Measurements from ENCODE around the gene FAM241A.
"Not testable (repeated sequence)": the region's sequence is repeated elsewhere in the genome, so short reads cannot be mapped to it uniquely, and the experiment has no call there.

Gene FAM241A

DNA sequence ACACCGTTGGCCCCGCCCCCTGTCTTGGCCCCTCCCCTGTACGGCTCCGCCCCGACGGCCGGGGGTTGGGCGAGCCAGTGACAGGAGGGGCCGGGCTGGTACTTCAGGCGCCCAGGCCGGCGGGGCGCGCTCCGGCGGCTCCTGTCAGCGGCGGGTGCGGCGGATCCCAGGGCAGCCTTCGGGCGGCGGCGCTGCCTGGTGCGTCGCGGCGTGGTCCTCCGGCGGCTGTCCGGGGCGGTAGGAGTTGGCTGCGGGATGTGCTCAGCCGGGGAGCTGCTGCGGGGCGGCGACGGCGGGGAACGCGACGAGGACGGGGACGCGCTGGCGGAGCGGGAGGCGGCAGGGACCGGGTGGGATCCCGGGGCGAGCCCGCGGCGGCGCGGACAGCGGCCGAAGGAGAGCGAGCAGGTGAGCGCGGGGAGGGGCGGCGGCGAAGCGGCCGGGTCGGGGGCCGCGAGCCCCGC, at the start of gene FAM241A:
TSS of gene FAM241A (plus strand) at position 129 of the 464 bp plus-strand sequence. CDS start at position 256, 127 bp downstream.
- DNase-seq: peak; percentile 93

DNA sequence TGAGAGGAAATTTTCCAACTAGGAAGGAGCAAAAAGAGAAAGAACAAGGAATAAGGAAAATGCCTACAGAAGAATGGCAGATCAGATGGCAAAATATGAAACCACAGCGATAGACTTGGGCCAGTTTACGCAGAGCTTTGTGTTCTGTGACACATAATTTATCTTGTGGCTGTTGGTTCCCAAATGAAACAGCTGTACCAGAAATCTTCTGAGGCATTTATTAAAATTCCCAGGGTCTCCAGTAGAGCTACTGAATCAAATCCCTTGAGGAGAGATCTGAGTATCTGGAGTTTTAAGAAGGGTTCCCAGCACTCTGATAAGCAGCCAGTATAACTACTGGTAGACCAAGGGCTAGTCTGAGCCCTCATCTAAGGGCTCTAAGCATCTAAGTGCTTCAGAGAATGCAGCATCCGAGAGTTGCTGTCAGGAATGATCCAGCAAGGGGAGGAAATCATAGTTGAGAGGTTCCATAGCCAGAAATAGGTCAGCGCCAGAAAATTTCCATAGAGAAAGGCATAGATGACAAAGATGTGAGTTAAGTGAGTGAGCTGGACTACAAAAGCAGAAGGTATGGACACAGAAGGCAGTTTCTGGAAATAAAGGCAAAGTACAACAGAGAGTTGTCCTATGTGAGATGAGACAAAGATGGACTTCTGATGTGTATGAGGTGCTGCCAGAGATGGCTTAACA, 46.3 kb upstream of the FAM241A start:
- no peak for DNase-seq

DNA sequence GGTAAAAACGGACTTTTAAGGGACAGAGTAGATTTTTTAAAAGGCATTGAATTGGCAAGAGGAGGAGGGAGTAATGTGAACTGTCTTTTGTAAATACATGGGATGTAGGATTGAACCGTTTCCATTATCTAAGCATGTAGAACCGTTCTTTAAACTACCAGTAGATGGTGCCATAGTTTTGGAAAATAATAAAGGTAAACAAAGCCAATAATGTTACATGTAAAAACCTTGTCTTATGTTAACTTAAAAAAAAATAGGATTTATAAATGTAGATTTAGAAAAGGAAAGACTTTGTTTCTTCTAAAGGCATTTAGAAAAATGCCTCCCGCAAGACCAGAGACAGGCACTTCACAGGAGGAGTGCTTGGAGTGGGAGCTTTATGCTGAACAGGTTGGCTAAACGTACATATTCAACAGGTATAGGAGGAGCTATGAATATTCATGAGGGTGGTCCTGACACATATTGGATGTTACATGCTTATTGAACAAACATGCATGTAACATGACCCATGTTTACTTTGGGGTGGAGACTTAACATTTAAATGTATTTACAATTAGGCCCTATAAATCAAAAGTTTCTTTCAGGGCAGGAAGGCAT, 45.5 kb upstream of the FAM241A start:
- no peak for DNase-seq

DNA sequence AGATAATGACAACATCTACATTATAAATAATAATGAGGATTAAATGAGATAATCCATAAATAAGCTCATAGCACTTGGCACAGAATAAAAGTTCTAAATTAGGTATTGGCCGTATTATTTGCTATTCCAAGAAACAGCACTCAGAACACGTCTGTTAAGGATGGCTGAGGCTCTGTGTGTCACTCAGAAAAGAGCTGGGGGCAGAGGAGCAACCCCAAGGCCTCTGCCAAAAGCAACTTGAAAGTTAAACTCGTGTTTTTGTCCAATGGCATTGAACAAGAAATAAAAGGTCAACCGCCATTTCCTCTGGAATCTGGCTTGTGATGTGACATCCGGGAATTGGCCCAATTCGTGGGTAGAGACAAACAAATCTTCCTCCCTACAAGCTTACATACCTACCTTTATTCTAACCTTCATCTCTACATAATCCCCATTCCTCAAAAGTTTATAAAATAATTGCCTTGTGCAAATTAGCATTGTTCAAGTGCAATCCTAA, 42.3 kb upstream of the FAM241A start:
- DNase-seq: no peak

DNA sequence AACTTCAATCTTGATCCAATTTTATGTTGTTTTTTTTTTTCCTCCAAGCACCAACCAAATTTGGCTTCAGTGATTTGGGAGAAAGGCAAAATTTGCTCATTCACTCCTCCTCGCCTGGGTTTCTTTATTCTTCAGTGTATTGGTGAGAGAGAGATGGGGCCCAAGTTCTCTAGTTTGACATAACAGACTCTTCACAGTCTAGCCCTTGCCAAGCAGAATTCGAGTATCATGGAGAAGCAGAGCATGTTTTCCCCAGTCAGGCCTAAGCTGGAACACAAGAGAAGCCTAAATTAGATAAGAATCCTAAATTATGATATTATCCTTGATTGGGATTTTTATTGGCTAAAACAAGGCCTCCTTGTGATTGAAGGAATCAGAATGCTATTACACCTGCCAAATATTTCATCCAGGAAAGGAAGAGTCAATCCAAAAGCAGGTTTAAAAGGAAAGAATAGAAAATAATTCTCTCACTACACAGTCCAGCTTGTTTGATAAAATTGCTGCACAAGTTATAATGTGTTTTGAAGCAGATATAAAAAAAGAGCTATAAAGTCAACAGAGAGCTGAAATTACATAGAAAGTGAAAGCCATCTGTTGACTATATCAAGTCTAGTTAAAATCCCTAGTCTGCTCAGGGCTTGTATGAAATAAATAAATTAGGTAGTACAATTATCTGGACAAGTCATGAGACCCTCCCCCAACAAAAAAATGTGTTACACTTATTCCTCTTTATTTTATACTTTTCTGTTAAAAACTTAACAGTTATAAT, 39.9 kb upstream of the FAM241A start:
- no peak for DNase-seq

DNA sequence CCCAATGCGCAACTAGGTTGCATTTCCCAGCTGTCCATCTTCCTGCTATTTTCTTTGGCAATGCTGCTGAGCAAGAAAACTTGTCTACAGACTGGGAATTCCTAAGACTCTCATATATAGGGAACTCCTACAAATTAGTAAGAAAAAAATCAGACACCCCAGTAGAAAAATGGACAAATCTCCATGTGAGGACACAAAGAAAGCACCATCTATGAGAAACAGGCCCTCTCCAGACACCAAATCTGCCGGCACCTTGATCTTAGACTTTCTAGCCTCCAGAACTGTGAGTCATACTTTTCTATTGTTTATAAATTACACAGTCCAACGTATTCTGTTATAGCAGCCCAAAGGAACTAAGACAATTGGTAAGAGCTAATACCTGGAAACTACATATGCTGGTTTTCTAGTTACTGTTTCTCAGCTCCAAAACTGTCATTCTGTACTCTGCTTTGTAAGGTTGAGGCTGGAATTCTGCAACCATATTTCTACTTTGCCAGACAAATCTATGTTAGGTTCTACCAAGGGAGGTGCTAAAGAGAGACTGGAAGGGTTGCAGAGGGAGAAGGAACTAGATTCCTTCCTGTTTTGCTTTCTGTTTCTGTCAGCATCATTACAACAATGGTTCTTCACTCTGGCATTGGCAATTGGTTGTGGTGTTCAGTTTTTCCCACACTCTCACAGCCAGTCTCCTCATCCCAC, 35.7 kb upstream of the FAM241A start:
- no peak for DNase-seq

DNA sequence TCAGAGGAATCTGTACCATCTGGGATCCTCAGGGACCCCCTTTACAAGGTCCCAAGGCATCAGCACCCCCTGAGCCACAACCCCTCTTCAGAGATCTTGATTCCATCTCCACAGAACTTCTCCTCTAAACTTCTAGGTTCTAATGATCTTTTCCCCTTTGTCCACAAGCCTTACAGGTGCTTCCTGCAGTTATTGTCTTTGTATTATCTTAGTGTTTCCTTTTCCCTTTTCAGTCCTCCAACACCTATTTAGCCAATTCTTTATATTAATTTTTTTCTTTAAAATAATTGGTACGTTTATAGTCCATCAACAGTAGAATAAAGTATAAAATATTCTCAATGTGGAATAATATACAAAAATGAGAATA, 35.2 kb upstream of the FAM241A start:
- no peak for DNase-seq

DNA sequence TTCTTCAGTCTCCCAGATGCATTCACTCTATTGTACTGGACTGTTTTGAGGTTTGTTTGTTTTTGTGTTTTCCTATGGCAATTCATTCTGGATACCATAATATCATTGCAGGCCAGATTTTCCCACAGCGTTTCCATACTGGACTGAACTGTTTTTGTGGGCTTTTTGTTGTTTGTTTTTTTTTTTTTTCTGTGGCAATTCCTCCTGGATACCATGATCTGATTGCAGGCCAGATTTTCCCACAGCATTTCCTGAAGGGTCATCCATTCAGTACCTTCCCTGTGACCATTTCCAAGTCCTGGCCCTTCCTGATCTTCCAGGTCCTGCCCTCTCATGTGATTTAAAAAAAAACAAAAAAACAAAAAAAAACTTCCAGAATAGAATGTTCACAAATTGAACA, 33.9 kb upstream of the FAM241A start:
- DNase-seq: no peak

DNA sequence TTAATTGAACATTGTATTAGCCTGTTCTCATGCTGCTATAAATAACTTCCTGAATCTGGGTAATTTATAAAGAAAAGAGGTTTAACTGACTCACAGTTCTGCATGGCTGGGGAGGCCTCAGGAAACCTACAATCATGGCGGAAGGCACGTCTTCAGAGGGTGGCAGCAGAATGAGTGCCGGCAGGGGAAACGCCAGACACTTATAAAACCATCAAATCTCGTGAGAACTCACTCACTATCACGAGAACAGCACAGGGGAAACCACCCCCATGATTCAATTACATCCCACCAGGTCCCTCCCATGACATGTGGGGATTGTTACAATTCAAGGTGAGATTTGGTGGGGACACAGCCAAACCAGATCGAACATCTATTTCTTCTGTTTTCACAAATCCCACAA, 33.2 kb upstream of the FAM241A start:
- not testable (repeated sequence) for DNase-seq

DNA sequence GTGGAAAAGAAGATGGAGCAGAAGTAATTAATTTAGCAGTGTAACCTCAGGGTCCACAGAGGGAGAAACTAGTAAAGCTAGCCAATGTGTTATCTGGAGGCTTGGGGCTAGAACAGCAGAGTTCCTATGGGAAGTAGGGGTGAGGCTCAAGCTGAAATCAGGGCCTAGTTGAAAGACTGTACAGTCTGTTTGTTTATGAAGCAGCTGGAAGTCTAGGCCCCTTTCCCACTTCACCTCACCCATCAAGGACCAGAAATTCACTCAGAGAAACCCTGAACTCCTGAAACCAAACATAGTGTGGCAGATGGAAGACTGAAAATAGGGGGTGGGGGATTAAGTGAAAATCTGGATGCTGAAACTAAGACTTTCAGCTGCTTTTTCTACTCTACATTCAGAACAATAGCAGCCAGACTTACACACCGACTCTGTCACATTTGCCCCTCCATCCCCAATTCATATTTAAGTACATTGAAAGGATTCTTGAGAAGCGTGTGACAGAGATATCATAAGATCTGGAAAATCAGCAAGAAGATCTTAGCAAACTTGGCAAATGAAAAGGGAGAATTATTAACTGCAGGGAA, 32.6 kb upstream of the FAM241A start:
- DNase-seq: no peak

DNA sequence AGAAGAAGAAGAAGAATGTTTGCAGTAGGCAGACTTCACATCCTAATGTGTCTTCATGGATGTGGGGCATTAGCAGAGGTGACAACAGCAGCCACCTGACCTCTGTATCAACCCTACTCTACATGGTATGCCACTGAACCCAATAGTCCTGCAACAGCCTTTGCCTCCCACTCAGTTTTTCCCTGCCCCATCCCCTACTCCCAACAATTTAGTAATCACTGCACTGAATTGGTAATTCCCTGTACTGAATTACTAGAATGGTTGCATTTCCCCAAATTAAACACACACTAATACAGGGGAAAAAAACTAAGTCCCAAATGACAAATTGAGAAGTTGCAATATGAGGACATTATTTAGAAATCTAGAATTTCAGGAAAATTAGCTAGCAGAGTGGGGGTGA, 31.4 kb upstream of the FAM241A start:
- no peak for DNase-seq

DNA sequence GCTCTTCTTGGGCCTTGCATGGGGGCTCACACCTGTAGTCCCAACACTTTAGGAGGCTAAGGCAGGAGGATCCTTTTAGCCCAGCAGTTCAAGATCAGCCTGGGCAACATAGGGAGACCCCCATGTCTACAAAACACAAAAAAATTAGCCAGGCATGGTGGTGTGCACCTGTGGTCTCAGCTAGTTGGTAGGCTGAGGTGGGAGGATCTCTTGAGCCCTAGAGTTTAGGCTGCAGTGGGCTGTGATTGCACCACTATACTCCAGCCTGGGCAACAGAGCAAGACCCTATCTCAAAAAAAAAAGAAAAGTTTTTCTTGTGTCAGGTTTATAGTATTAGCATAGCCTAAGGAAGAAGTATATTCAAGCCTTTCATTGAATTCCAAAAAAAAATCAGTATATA, 30.8 kb upstream of the FAM241A start:
- DNase-seq: no peak

DNA sequence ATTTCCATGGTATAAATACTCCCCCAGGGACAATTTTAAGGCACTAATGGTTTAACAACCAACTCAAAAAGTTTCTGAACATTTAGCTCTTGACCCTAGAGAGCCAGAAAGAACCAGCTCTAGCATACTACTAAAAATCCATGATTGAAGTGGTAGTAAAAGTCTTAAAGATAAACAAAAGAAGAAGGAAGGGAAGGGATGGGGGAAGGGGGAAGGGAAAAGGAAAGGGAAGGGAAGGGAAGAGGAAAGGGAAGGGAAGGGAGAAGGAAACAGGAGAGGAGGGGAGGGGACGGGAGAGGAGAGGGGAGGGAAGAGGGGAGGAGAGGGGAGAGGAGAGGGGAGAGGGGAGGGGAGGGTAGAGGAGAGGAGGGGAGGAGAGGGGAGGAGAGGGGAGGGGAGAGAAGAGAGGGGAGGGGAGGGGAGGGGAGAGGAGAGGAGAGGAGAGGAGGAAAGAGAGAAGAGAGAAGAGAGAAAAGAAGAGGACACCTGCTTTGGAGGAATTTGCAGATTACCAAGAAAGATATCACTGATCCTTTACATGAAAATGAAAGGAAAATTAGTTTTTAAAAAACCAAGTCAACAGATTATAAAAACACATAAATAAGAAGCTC, 26.4 kb upstream of the FAM241A start:
- DNase-seq: no peak

DNA sequence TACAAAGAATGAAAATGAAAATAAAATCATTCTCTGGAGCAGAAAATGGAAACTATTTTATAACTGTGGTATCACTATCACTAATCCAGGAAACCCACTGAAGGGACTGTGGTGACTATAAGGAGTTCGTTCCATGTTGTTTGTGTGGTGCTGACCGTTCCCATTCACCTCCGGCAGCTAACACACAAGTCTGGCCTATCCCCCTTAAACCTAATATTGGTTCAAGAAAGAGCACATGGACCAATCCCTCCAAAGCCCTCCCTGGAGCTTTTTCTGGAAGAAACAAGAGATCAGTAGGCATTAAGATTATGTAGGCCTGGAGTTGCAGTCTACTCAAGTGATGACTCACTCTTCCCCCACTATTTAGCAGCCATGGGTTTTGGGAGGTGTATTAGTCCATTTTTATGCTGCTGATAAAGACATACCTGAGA, 25.9 kb upstream of the FAM241A start:
- DNase-seq: no peak

DNA sequence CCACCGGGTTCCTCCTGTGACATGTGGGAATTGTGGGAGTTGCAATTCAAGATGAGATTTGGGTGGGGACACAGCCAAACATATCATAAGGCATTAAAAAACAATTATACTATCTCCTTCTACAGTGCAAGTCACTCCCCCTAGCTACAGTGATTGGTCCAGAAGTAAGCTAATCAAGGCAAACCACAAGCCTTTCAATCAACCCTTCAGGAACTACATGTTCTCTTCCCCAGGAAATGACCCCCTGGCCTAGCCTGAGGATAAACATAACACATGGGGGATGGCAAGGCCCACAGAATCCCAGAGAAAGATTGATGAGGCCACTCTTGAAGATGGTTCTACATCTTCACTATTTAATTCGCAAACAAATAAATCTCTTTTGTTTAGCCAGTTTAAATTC, 25.2 kb upstream of the FAM241A start:
- DNase-seq: no peak

DNA sequence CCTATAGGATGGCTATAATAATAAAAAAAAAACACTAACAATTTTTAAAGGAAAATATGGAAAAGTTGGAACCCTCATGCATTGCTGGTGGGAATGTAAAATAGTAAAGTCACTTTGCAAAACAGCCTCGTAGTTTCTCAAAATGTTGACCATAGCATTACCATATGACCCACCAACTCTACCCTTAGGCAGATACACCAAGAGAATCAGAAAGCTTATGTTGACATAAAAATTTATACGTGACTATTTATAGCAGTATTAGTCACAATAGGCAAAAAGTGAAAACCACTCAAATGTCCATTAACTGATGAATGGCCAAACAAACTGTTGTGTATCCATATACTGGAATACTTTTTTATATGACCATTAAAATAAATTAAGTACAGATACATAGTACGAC, 19.8 kb upstream of the FAM241A start:
- DNase-seq: no peak

DNA sequence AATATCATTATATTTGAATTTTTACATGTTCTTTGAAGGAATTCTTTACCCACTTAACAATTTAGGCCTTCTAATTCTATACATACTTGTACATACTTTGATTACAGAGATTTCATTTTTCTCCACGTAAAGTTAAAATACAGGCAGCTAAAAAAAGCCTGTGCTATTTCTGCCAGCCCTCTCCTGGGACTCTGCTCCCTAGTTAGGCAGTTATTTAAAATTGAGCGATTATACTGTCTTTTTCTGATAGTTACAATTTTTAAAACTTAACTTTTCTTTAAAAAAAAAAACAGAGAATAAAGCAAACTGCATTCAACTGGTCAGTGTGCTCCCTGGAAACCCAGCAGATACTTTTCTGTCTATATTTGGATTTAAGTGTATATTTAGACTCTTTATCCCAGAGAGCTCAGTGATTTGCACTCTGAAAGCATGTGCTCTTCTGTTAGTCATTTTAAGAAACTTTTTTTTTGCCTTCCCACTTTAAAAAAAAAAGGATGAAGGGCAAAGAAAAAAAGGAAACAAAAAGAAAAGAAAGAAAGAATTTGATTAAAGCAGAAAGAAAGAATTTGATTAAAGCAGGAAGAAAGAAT, 18.1 kb upstream of the FAM241A start:
- DNase-seq: no peak

DNA sequence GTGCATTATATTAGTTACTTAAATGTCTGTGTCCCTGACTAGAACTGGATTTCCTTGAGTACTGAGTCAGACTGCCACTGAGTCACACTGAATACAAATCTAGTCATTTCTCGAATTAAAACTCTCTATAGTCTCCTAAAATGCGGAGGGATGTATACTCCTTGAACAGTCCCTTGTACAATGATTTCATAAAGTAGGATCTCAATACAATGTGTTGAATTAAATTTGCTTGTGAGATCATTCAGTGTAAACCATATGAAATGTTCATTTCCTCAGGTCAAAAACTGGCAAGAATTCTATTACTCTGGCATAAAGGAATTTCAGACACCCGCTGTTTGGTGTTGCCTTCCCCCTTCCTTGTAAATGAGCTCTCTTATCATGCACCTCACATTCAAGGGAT, 17.5 kb upstream of the FAM241A start:
- no peak for DNase-seq

DNA sequence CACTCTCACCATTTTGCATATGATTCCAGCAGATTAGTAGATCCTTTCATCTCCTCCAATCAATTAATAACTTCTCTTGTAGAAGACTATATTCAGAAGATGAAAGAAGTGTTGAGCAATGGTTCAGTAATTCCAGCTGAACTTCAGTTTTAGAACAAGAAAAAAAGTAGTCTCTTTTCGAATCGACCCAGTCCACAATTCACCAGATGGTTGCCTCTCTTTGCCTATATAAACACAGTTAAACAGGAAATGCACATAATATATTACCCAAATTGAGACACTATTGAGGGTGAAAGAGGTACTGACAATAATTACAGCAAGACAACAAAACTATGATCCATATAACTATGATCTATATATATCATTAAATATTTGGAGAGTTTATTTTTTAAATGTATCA, 16.8 kb upstream of the FAM241A start:
- DNase-seq: no peak

DNA sequence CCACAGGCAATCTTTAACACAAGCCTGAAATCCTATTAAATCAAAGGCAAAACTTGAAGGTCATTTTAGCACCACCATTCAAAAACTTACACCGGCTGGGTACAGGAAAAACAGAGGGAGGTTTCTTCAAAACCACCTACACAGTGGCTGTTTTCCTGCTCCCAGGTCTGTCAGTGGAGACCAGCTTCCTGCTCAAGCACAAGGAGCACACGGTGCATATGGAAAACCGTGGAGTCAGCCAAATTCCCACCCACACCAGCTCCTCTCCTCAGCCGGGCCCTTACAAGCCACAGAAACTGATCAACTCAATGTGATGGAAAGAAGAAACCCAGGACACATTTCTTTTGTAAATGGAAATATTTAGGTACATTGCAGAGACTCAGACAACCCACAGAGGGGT, 14.3 kb upstream of the FAM241A start:
- no peak for DNase-seq

DNA sequence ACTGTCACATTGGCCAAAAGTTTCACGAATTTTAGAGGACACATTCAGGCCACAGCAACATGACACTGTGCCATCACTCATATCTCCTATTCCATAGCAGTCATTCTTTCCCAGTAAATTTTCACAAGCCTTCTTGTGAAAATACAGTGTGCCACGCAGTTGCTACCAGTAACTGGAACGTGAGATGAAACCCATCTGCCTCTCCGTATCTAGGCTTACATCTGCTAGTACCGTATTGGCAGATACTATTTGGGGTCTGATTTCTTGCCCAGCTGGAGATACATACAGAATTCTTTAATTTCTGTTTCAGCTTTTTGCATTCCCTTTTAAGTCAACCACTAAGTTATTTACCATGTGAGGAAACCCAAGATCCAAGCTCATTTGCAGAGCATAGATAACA, 8.7 kb upstream of the FAM241A start:
- no peak for DNase-seq

DNA sequence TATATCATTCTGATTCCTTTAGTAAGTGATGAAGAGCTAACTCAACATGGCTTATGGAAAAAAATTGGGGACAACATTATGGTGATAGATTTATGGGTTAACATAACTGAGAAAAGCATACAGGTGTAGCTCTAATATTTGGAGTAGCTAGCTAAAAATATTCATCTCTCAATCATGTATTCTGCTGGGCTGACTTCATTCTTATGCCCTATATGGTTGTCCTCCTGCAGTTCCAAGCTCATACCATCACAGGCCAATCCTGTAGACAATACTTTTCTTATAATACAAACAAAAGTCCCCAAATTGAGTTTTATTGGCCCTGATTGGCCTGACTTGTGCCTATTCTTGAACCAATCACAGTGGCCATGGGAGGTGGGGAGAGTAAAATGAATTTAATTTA, 6.7 kb upstream of the FAM241A start:
- DNase-seq: no peak

All from activated CD8-positive, alpha-beta memory T cell treated with anti-CD3 and anti-CD28 coated beads, Interleukin-2, amount 50 U/mL, for 4 hours (primary cell).